Activated naive CD4-positive, alpha-beta T cell treated with anti-CD3 and anti-CD28 coated beads, Interleukin-2, amount 50 U/mL, for 72 hours (primary cell): ENCODE measurements around the gene NYAP1. TPM values are rescaled to one million over a fixed set of nuclear protein-coding genes. Genes with fewer than 3 reads are reported as not detected.
A peak's percentile ranks its signal among the peaks of the same experiment; 100 is the strongest.

ENCODE experiments used
- ATAC-seq, 2 donors: fragments of 150-1000 bp; cut with Tn5 transposase; 2 replicates each; pipeline ENCODE4 v1.10.0; 2021; ENCODE audit warnings: mild to moderate bottlenecking in 2 of 2, moderate library complexity in 2 of 2
- DNase-seq, 2 donors: peaks; one replicate each; pipeline ENCODE4 v3.0.0; 2021 to 2022; ENCODE audit warnings: low spot score in 2 of 2
- H3K27ac Mint-ChIP-seq, 2 donors: one replicate each; pipeline ENCODE4 v1.8.0; 2022; ENCODE audit warnings: mild to moderate bottlenecking in 2 of 2, mixed read lengths in 2 of 2
- H3K36me3 Mint-ChIP-seq, 2 donors: one replicate each; pipeline ENCODE4 v1.8.0; 2022; ENCODE audit warnings: mixed read lengths in 2 of 2
- H3K9me3 Mint-ChIP-seq, 2 donors: one replicate each; pipeline ENCODE4 v1.8.0; 2022; ENCODE audit warnings: mixed read lengths in 2 of 2
- total RNA-seq, 2 donors: library from RNA; stranded (reverse); gene quantifications; one replicate each; pipeline ENCODE4 v1.2.3, GENCODE V29; 2022

NYAP1 gene
- total RNA-seq, 2 donors from 2014 or later: 0.89 to 1.0 TPM

- Mint-ChIP-seq H3K9me3 (no peaks in the 10 kb centered on the region), H3K36me3 (peaks cover 10 to 24% of the 10 kb centered on the region in 2 donors), H3K27ac (peak overlapping the region; percentile 75 to 82)
- ATAC-seq (peak in 1 of 2 donors; percentile 35), DNase-seq (no peak)
These were observed 10.8 kb upstream of the NYAP1 start for GRCh38 chr7:100472854-100473499.

- DNase-seq (no peak), ATAC-seq (no peak)
- H3K27ac Mint-ChIP-seq: peak overlapping the region; percentile 90 to 93
- no peaks in the 10 kb centered on the region for H3K9me3 Mint-ChIP-seq
- peaks cover 10 to 24% of the 10 kb centered on the region in 2 donors for H3K36me3 Mint-ChIP-seq
These were observed 8.2 kb upstream of the NYAP1 start for GRCh38 chr7:100475549-100475948.

- peaks cover 10 to 24% of the 10 kb centered on the region in 2 donors for H3K36me3 Mint-ChIP-seq
These were observed 7.5 kb upstream of the NYAP1 start for GRCh38 chr7:100476101-100476780.

GRCh38 chr7:100476903-100477870, 6.5 kb upstream of the NYAP1 start:
- peaks cover 10 to 24% of the 10 kb centered on the region in 2 donors for H3K36me3 Mint-ChIP-seq
- no peaks in the 10 kb centered on the region for H3K9me3 Mint-ChIP-seq
- H3K27ac Mint-ChIP-seq: peak overlapping the region; percentile 70 to 90
- ATAC-seq (no peak), DNase-seq (peak in 1 of 2 donors; percentile 67)

More at GRCh38 chr7:100476101-100476780, 7.5 kb upstream of the NYAP1 start:
- ATAC-seq (no peak), DNase-seq (no peak)
- Mint-ChIP-seq H3K9me3 (no peaks in the 10 kb centered on the region), H3K27ac (peak overlapping the region; percentile 90 to 93)

GRCh38 chr7:100477871-100478267, 5.9 kb upstream of the NYAP1 start:
- no peak for DNase-seq
- Mint-ChIP-seq H3K9me3 (no peaks in the 10 kb centered on the region), H3K36me3 (peaks cover 10 to 24% of the 10 kb centered on the region in 2 donors), H3K27ac (peak overlapping the region; percentile 90 to 97)
- ATAC-seq: no peak

GRCh38 chr7:100478958-100479660, 4.6 kb upstream of the NYAP1 start, which contains the start of gene TSC22D4:
Gene TSC22D4 (minus strand): TSS chr7:100479214. CDS start chr7:100478038, 1,176 bp downstream.
- DNase-seq (peak; percentile 91), ATAC-seq (peak; percentile 77 to 85)
- H3K36me3 Mint-ChIP-seq: peaks cover 6 to 20% of the 10 kb centered on the region in 2 donors
- H3K27ac Mint-ChIP-seq: peak within 1 kb of the TSS; percentile 90 to 97
- no peaks in the 10 kb centered on the region for H3K9me3 Mint-ChIP-seq

GRCh38 chr7:100481466-100481865, 2.3 kb upstream of the NYAP1 start:
- ATAC-seq: no peak
- no peak overlapping the region for H3K27ac Mint-ChIP-seq
- H3K9me3 Mint-ChIP-seq: no peaks in the 10 kb centered on the region
- no peak for DNase-seq
- H3K36me3 Mint-ChIP-seq: peaks cover 6 to 9% of the 10 kb centered on the region in 2 donors

GRCh38 chr7:100482728-100483089, 1.0 kb upstream of the NYAP1 start:
- H3K27ac Mint-ChIP-seq: peak overlapping the region; percentile 71 to 92
- ATAC-seq: no peak

GRCh38 chr7:100483090-100483721, 521 bp upstream of the NYAP1 start:
- ATAC-seq (peak; percentile 64 to 67), DNase-seq (peak; percentile 75 to 97)
- H3K36me3 Mint-ChIP-seq: no peaks in the 10 kb centered on the region
- H3K27ac Mint-ChIP-seq: peak overlapping the region in 1 of 2 donors; percentile 71
- H3K9me3 Mint-ChIP-seq: no peaks in the 10 kb centered on the region

More at GRCh38 chr7:100482728-100483089, 1.0 kb upstream of the NYAP1 start:
- Mint-ChIP-seq H3K36me3 (no peaks in the 10 kb centered on the region), H3K9me3 (no peaks in the 10 kb centered on the region)
- no peak for DNase-seq

- DNase-seq (no peak), ATAC-seq (no peak)
- Mint-ChIP-seq H3K27ac (no peak overlapping the region), H3K9me3 (no peaks in the 10 kb centered on the region), H3K36me3 (no peaks in the 10 kb centered on the region)
These were observed 932 bp downstream of the NYAP1 start for GRCh38 chr7:100484673-100485045.

GRCh38 chr7:100485471-100485876, 1.7 kb downstream of the NYAP1 start:
- Mint-ChIP-seq H3K9me3 (no peaks in the 10 kb centered on the region), H3K36me3 (no peaks in the 10 kb centered on the region), H3K27ac (no peak overlapping the region)
- DNase-seq (no peak), ATAC-seq (no peak)

GRCh38 chr7:100486111-100486636, 2.4 kb downstream of the NYAP1 start:
- H3K27ac Mint-ChIP-seq: no peak overlapping the region
- no peaks in the 10 kb centered on the region for H3K9me3 Mint-ChIP-seq
- DNase-seq: no peak

GRCh38 chr7:100486753-100487446, 3.2 kb downstream of the NYAP1 start:
- no peak overlapping the region for H3K27ac Mint-ChIP-seq
- no peak for DNase-seq
- H3K9me3 Mint-ChIP-seq: no peaks in the 10 kb centered on the region
- no peak for ATAC-seq
- H3K36me3 Mint-ChIP-seq: no peaks in the 10 kb centered on the region

More at GRCh38 chr7:100486111-100486636, 2.4 kb downstream of the NYAP1 start:
- ATAC-seq: no peak
- H3K36me3 Mint-ChIP-seq: no peaks in the 10 kb centered on the region

- no peaks in the 10 kb centered on the region for H3K9me3 Mint-ChIP-seq
- DNase-seq (no peak), ATAC-seq (no peak)
- H3K36me3 Mint-ChIP-seq: no peaks in the 10 kb centered on the region
- H3K27ac Mint-ChIP-seq: no peak overlapping the region
These were observed 4.8 kb downstream of the NYAP1 start for GRCh38 chr7:100488333-100489095.
